Activated B cell treated with CpG ODN at 0.5 μM for 24 hours (primary cell): Measurements from ENCODE around the gene SLC30A10. TPM values are rescaled to one million over a fixed set of nuclear protein-coding genes. Genes with fewer than 3 reads are reported as not detected.
"Not testable (repeated sequence)": the region's sequence is repeated elsewhere in the genome, so short reads cannot be mapped to it uniquely, and the experiment has no call there.

Experiments
- ATAC-seq: fragments of 200-7000 bp; cut with Tn5 transposase; one replicate; pipeline ENCODE4 v1.10.0; 2021; ENCODE audit warnings: low read depth, mild to moderate bottlenecking, moderate library complexity
- CTCF ChIA-PET: fragments of 350-600 bp; sonication (Branson Sonifier 250); formaldehyde crosslinking; loops from one replicate; lab custom pipeline; 2021; ENCODE audit warnings: antibody characterized with exemption; lab: Charles Lee
- POLR2A ChIA-PET: fragments of 350-600 bp; sonication (Branson Sonifier 250); formaldehyde crosslinking; loops from one replicate; lab custom pipeline; 2021; ENCODE audit warnings: antibody characterized with exemption; lab: Charles Lee
- DNase-seq: peaks from one replicate; pipeline ENCODE4 v3.0.0; 2022
- H3K27ac Mint-ChIP-seq: one replicate; pipeline ENCODE4 v1.8.0; 2020; ENCODE audit warnings: mixed read lengths
- H3K27me3 Mint-ChIP-seq: one replicate; pipeline ENCODE4 v1.8.0; 2021; ENCODE audit warnings: mixed read lengths
- H3K36me3 Mint-ChIP-seq: one replicate; pipeline ENCODE4 v1.8.0; 2021; ENCODE audit warnings: low read depth, mixed read lengths
- H3K4me1 Mint-ChIP-seq: one replicate; pipeline ENCODE4 v1.8.0; 2021; ENCODE audit warnings: mixed read lengths
- H3K4me3 Mint-ChIP-seq: one replicate; pipeline ENCODE4 v1.8.0; 2020; ENCODE audit warnings: mild to moderate bottlenecking, mixed read lengths
- H3K9me3 Mint-ChIP-seq: one replicate; pipeline ENCODE4 v1.8.0; 2020; ENCODE audit warnings: mixed read lengths
- CTCF ChIP-seq: fragments of 200-600 bp; IDR thresholded peaks from one replicate; pipeline ENCODE4 v1.8.0; 2022; ENCODE audit warnings: antibody characterized with exemption, mild to moderate bottlenecking
- intact Hi-C: fragments of 100-400 bp; cut with micrococcal nuclease; formaldehyde crosslinking; loops from one replicate; pipeline ENCODE4 v1.15.1; 2024
- total RNA-seq: library from RNA; stranded (reverse); gene quantifications from 2 replicates; pipeline ENCODE4 v1.2.3, GENCODE V29; 2022

The SLC30A10 gene
- total RNA-seq, 1 donor from 2014 or later, result 0.11 TPM

GRCh38 chr1:219875860-219876259 lies 52.5 kb downstream of the SLC30A10 start:
- Mint-ChIP-seq H3K27me3 (peaks cover 5% of the 10 kb centered on the region), H3K9me3 (no peaks in the 10 kb centered on the region), H3K27ac (no peak overlapping the region), H3K4me3 (no peak overlapping the region), H3K36me3 (no peaks in the 10 kb centered on the region), H3K4me1 (no peaks in the 10 kb centered on the region)
- DNase-seq (no peak), ATAC-seq (no peak)
- TF ChIP-seq CTCF, result no peak
- ChIA-PET POLR2A (no interaction called here), CTCF (no interaction called here)
- intact Hi-C loops, result no loop called here

- H3K9me3 Mint-ChIP-seq, ATAC-seq, H3K4me1 Mint-ChIP-seq, H3K4me3 Mint-ChIP-seq, CTCF ChIA-PET, H3K27me3 Mint-ChIP-seq, H3K27ac Mint-ChIP-seq, H3K36me3 Mint-ChIP-seq, intact Hi-C loops, DNase-seq, POLR2A ChIA-PET: not testable (repeated sequence)
These were observed 55.8 kb downstream of the SLC30A10 start for GRCh38 chr1:219872538-219872937.

GRCh38 chr1:219871427-219872057 lies 56.8 kb downstream of the SLC30A10 start:
- Mint-ChIP-seq H3K4me3 (no peak overlapping the region), H3K27ac (no peak overlapping the region), H3K4me1 (no peaks in the 10 kb centered on the region), H3K27me3 (peaks cover 5% of the 10 kb centered on the region), H3K36me3 (no peaks in the 10 kb centered on the region), H3K9me3 (no peaks in the 10 kb centered on the region)
- intact Hi-C loops, result no loop called here
- no peak for ATAC-seq
- no peak for DNase-seq
- ChIA-PET POLR2A (no interaction called here), CTCF (no interaction called here)
- no peak for TF ChIP-seq CTCF

- POLR2A ChIA-PET, H3K9me3 Mint-ChIP-seq, H3K36me3 Mint-ChIP-seq, H3K4me3 Mint-ChIP-seq, H3K27me3 Mint-ChIP-seq, H3K27ac Mint-ChIP-seq, ATAC-seq, DNase-seq, intact Hi-C loops, CTCF ChIA-PET, H3K4me1 Mint-ChIP-seq: not testable (repeated sequence)
These were observed 59.7 kb downstream of the SLC30A10 start for GRCh38 chr1:219868615-219869014.

Other genes starting within 250 kb of the SLC30A10 start
- gene EPRS1, start 117.9 kb upstream of the SLC30A10 start, total RNA-seq, result 114 and 119 TPM in 2 replicates
- 22.8 and 23.6 TPM in 2 replicates for gene BPNT1, start 161.2 kb upstream of the SLC30A10 start, total RNA-seq
- gene IARS2, start 165.6 kb upstream of the SLC30A10 start, total RNA-seq, result 39.8 and 41.9 TPM in 2 replicates